HG03575 (cell line): ENCODE results near the gene LIN9.
"Not testable (repeated sequence)": the region's sequence is repeated elsewhere in the genome, so short reads cannot be mapped to it uniquely, and the experiment has no call there.

ENCODE experiments used
- ATAC-seq: cut with Tn5 transposase; IDR thresholded peaks from one replicate; pipeline ENCODE4 v1.9.1; 2021; ENCODE audit not compliant: unreplicated experiment, insufficient number of reproducible peaks, low FRiP score; ENCODE audit errors: extremely low read depth

LIN9 gene

DNA sequence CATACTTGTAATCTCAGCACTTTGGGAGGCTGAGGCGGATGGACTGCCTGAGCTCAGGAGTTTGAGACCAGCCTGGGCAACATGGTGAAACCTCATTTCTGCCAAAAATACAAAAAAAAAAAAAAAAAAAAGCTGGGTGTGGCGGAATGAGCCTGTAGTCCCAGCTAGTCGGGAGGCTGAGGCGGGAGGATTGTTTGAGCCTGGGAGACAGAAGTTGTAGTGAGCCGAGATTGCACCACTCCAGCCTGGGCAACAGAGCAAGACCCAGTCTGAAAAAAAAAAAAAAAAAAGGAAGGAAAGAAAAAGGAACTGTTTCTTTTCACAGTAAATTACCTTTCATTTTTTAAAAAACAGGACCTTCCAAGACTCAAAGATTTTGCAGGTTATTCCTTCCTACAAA lies 29.5 kb downstream of the LIN9 start:
- no peak for ATAC-seq

DNA sequence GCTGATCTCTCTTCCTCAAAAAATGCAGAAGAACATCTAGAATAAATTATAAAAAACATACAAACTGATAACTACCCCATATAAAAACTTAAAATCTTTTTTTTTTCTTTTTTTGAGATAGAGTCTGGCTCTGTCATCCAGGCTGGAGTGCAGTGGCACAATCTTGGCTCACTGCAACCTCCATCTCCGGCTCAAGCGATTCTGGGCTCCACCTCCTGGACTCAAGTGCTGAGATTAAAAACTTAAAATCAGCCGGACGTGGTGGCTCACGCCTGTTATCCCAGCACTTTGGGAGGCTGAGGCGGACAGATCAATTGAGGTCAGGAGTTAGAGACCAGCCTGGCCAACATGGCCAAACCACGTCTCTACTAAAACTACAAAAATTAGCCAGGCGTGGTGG lies 31.1 kb downstream of the LIN9 start:
- no peak for ATAC-seq

DNA sequence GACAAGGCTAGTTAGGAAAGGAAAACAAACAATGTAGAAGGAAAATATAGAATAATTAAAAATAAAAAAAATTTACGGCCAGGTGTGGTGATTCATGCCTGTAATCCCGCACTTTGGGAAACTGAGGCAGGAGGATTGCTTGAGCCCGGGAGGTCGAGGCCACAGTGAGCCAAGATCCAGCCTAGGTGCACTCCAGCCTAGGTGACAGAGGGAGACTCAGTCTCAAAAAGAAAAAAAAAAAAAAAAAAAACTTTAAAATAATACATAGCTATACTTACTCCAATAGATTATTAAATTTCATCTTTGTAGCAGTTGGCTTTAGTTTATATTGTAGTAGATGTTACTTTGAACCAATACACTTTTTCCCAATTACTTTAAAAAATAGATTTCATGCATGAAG lies 32.0 kb downstream of the LIN9 start:
- ATAC-seq: no peak

DNA sequence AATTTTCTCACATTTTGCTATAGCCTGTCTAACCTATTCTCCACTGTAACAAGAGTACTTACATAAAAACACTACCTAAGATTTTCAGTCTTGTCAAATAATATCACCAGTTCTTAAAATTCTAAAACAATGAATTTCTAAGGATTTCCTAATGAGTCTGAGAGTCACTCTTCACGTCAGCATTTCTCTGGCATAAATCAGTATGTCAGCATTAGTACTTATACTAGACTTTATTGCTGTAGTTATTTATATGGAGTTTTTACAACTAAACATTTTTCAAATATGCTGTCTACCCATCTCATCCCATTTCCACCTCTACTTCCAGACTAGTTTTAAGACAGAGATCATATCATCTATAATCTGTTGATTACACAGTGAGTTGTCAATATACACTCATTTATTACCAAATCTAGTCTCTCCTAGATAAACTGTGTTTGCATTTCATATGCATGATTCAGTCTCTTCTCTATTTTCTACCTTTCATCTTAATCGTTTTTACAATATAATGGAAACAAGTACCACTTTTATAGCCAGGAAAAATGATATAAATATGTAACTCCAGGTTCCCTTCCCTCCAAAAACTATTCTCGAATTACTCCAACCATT lies 32.8 kb downstream of the LIN9 start:
- no peak for ATAC-seq

DNA sequence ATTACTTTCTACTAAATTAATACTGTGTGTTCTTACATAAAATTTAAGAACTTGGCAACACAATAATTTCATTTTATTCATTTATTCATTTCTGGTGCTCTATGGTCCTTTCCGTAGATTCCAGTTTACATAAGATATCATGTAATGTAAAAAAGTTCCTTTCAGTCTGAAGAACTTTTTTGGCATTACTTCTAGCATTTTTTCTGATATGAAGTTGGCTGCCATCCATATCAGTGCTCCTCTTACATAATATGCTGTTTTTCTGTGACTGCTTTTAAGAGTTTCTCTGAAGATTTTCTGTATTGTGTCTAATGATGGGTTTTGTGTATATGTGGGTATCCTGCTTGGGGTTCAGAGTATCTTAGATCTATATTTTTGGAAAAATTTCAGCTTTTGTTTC lies 34.8 kb downstream of the LIN9 start:
- ATAC-seq: no peak

DNA sequence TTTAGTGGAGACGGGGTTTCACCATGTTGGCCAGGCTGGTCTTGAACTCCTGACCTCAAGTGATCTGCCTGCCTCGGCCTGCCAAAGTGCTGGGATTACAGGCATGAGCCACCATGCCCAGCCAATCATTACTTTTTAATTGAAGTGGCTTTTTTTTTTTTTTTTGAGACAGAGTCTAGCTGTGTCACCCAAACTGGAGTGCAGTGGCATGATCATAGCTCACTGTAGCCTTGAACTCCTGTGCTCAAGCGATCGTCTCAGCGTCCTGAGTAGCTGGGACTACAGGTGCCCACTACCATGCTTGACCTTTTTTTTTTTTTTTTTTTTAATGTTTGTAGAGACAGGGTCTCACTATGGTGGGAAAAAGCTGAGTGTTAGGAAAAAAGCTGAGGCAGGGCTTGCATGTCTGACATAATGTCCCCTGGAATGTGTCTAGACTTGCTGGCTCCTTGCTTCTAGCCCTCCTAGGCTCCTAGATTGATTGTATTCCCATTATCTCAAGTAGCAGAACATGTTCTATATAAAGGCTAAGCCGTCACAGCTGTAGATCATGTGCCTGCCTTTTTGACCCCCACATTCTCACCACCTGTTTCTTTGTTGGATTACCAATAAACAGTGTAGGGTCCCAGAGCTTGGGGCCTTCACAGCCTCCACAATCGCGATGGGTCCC lies 36.6 kb downstream of the LIN9 start:
- not testable (repeated sequence) for ATAC-seq

DNA sequence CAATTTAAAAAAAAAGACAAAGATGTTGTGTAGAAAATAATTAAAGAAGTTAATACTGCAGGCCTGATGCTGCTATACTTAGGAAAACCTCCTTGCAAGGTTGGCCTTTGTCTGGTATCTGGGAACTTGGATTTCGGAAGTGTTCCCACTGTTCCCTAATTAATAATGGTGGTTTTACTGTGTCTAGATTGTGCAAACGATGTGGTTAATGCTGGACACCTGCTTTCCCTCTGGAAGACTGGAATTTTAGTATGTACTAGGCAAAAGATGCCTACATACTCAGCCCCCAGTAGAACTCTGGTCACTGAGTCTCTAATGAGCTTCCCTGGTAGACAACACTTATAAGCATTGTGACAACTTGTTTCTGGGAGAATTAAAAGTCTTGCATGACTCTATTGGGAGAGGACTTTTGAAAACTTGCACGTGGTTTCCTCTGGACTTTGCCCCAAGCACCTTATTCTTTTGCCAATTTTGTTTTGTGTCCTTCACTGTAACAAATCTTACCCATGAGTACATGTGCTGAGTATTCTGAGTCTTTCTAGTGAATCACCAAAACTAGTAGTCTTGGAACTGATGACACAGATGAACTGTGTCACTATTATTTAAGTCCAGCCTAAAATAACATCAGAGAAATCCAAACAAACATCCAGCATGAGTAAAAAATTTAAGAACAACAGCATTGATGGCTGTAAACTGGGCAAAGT lies 40.4 kb downstream of the LIN9 start:
- ATAC-seq: no peak

DNA sequence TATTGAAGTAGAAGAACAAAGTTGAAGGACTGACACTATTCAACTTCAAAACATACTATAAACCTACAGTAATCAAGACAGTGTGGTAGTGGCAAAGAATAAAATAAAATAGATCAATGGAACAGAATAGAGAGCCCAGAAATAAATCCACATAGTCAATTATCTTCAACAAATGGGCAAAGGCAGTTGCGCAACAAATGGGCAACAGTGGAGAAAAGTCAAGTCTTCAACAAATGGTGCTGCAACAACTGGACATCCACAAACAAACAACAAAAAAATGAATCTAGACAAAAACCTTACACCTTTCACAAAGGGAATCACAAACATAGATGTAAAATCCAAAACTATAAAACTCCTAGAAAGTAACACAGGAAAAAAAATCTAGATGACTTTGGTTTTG lies 47.1 kb downstream of the LIN9 start:
- ATAC-seq: no peak

DNA sequence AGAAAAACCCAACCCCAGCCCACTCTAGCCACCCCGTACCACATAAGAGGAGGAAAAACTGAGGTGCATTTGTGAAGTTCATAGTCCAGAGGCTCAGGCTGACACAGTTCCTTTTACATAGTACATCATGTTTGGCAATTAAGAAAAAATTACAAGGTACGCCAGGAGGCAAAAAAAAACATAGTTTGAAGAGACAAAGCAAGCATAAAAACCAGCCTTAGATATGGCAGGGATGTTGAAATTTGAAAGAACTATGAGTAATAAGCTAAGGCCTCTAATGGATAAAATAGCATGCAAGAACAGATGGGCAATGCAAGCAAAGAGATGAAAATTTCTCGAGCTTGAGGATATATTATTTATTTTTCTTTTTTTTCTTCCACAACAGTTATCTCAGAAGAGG lies 53.6 kb downstream of the LIN9 start:
- ATAC-seq: no peak

DNA sequence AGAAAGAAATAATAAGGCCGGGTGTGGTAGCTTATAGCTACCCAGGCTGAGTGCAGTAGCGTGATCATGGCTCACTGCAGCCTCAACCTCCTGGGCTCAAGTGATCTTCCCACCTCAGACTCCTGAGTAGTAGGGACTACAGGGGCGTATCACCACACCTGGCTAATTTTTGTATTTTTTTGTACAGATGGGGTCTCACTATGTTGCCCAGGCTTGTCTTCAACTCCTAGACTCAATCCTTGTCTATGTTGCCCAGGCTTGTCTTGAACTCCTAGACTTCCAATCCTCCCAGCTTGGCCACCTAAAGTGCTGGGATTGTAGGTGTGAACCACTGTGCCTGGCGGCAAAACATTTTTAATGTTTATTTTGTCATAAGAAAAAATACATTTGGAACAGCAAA lies 55.0 kb downstream of the LIN9 start:
- ATAC-seq: no peak

DNA sequence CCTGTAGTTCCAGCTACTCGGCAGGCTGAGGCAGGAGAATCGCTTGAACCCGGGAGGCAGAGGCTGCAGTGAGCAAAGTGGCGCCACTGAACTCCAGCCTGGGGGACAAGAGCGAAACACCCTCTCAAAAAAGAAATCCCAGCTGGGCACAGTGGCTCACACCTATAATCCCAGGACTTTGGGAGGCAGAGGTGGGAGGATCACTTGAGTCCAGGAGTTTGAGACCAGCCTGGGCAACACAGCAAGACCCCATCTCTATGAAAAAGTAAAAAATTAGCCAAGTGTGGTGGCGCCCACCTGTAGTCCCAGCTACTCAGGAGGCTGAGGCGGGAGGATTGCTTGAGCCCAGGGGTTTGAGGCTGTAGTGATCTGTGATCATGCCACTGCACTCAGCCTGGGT lies 56.1 kb downstream of the LIN9 start:
- ATAC-seq: not testable (repeated sequence)

DNA sequence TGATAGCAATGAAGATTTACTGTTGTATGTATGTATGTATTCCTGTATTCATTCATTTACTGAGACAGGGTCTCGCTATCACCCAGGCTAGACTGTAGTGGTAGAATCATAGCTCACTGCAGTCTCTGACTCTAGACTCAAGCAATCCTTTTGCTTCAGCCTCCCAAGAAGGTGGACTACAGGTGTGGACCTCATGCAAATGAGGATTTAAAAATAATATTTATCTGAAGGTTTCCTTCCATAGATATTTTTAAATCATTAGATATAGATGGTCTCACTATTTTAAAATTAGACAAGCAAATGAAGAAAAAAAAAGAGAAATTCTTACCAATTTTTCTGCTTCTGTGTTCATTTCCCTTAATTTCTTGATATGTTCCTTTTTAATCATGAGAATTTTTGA lies 58.5 kb downstream of the LIN9 start:
- ATAC-seq: no peak

DNA sequence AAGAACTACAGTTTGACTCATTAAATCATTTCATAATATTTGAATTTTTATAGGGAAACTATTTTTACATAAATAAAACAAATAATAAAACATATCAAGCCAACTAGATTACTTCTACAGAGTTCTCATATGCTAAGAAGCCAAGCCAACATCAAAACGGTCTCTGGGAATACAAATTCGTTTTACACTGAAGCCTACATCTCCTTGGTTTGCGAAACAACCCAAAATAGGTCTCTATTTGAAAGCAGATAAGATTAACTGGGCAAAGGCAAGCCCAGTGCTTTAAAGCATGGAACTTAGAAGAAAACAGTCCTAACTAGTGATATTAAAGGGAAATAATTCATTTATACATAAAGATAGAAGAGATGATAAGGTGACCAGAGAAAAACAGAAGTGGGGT lies 60.2 kb downstream of the LIN9 start:
- no peak for ATAC-seq

DNA sequence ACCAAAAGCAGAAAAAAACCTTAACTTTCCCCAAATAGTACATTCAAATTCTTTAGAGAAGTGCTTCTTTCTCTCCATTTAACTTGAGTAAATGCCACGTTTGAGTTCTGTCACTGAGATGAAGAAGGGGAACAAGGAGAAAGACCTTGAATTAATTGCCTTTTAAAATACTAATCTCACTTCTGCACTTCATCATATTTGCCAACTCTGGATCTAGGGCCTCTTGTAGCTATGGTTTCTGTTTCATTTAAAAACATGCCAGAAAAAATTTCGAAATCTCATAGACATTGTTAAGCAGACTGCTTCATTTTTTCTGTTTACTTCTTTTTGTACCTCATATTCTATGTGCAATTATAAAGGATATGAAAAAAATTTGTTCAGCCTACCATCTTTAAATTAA lies 60.9 kb downstream of the LIN9 start:
- ATAC-seq: no peak

DNA sequence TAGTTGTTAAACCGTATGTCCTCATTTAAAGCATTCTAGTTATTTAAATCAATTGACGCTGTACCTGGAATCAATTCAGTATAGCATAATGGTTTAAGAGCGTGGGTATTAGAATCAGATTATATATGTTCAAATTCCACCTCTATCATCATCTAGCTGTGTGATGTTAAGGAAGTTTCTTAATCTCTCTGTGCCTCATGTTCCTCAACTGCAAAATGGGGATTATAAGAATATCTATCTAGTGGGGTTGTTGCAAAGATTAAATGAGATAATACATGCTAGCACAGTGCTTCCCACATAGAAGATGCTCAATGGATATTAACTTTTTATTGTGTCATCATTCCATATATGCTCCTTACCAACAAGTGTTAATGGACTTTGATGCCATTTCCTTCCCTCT lies 69.5 kb downstream of the LIN9 start:
- ATAC-seq: no peak

DNA sequence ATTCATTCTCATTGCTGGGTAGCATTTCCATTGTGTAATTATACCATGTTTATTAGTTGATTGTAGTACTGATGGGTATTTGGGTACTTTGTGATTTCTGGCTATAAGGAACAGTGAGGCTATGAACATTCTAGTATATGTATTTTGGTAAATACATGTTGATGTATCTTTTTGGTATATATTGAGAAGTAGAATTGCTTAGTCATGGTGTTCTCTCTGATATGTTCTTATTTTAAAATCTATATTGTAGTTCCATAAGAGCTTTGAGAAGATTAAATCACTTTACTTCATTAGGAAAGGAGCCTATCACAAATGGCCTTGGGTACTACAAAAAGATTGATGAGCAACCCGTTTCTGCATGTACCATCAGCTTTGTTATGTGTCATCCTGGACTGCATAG lies 72.1 kb downstream of the LIN9 start:
- ATAC-seq: no peak

DNA sequence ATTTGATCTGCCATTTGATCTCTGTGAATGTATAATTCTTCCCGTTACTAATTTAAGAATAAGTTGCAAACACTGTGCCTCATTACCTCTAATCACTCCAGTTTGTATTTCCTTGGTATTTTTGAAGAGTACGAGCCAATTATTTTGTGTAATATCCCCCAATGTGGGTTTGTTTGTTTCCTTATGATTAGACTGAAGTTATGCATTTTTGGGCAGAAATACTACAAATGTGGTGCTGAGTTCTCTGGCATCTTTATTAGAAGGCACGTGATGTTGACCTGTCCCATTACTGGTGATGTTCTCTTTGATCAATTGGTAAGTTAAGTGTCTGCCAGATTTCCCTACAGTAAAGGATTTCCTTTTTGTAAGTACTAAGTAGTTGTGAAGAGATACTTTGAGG lies 75.2 kb downstream of the LIN9 start:
- ATAC-seq: no peak

DNA sequence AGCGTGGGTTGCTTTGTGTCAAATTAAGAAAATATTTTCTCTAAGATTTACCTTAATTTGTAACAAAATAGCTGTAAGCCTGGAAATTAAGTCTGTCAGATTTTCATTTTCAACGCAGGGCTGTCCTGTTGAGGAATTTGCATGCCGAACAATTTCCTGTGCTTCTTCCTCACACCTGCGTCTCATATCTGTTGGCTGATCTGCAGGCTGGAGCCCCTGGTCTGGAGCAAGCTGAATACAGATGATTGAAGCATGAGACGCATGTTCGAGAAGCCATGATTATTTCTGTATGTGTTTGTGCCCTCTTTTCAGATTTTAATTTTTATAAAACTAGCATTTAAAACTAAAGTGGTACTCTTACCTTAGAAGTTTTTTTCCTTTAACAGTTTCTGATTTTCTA lies 75.7 kb downstream of the LIN9 start:
- no peak for ATAC-seq

DNA sequence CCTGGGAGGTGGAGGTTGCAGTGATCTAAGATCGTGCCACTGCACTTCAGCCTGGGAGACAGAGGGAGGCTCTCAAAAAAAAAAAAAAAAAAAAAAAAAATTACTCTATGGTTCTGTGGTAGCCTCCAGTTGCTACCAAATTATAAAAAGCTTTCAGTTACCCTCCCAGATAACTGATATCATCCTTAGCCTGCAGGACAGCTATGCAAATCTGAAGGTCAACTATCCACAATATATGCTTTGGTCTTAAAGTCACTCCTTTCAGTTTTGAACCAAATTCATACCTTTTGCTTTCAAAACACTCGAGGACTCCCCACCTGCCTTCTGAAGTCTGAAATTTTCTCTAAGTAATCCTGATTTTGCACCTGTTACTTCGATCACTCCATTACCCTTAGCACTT lies 82.4 kb downstream of the LIN9 start:
- no peak for ATAC-seq

DNA sequence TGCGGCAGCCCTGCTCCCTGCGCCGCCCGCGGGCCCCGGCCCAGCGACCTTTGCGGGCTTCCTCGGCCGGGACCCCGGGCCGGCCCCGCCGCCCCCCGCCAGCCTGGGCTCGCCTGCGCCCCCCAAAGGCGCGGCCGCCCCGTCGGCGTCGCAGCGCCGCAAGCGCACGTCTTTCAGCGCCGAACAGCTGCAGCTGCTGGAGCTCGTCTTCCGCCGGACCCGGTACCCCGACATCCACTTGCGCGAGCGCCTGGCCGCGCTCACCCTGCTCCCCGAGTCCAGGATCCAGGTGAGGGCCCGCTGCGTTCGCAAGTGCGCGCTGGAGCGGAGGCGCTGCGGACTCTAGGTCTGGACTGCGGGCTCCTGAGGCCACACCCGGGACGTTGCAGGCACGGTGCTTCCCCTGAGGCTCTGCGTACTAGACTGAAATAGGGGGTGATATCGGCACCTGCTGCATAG lies 85.1 kb downstream of the LIN9 start:
- ATAC-seq: no peak
